PFSK-1 (cell line): ENCODE results near the gene EEF2.
A peak's percentile ranks its signal among the peaks of the same experiment; 100 is the strongest.

Source experiments
- FOXP2 ChIP-seq: optimal IDR thresholded peaks from 2 replicates; pipeline ENCODE3; 2011; ENCODE audit warnings: borderline replicate concordance, control low read depth, inconsistent platforms; ENCODE audit not compliant: insufficient read depth; ENCODE audit errors: extremely low read length, extremely low read depth
- POLR2AphosphoS5 ChIP-seq: IDR thresholded peaks from 2 replicates; pipeline ENCODE4 v1.6.1; 2012; ENCODE audit warnings: low read depth, mild to moderate bottlenecking, control low read depth, low read length, moderate library complexity
- SIN3A ChIP-seq: IDR thresholded peaks from 2 replicates; pipeline ENCODE4 v1.6.1; 2012; ENCODE audit warnings: mild to moderate bottlenecking, low read length, moderate library complexity, borderline replicate concordance; ENCODE audit not compliant: insufficient read depth
- TAF1 ChIP-seq: IDR thresholded peaks from 2 replicates; pipeline ENCODE4 v1.6.1; 2012; ENCODE audit warnings: low read length, control low read depth, borderline replicate concordance; ENCODE audit not compliant: insufficient read depth
- TF ChIP-seq, protein P1 (sequence below), 2 experiments: IDR thresholded peaks; 2 replicates each; pipeline versions ENCODE4 v1.6.1 to v1.8.0; 2011 to 2012; ENCODE audit warnings: low read depth in 2 of 2, low read length in 2 of 2, control low read depth in 1 of 2, inconsistent platforms in 1 of 2, mild to moderate bottlenecking in 1 of 2, moderate library complexity in 1 of 2; ENCODE audit not compliant: insufficient read depth in 1 of 2

Gene EEF2

DNA sequence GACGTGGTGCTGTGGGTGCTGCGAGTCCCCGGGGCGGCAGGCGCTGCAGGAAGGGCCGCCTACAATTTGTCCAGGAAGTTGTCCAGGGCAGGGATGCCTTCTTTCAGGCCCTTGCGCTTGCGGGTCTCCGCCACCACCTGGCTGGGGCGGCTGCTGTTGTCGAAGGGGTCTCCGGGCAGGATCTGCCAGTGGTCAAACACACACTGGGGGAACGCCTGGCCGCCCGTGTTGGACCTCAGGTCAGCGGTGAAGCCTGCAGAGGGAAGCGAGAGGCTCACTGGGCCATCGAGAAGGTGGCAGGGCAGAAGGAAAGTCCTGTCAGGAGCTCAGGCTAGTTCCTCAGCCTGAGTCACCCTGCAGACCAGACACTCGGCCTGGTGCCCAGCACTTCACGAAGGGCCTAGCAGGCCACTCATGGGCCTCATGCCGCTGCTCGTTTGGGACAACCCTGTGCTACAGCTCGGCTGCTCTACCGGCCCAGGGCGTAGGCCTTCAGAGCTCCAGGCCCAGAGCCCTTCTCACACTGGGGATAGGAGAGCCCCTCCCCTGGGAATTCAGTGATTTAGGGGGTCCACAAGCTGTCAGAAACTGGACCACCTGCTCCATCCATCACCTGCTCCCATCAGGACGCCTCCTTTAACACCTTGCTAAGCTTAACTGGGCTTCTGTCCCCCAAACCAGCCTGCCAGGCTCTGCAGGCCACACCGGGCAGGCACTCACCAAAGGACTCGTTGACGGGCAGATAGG lies 8.6 kb downstream of the EEF2 start:
- TF ChIP-seq TAF1 (no peak), FOXP2 (no peak), SIN3A (no peak), POLR2AphosphoS5 (no peak; the same call in 1 of the 2 replicates)
- TF ChIP-seq, protein P1, sequence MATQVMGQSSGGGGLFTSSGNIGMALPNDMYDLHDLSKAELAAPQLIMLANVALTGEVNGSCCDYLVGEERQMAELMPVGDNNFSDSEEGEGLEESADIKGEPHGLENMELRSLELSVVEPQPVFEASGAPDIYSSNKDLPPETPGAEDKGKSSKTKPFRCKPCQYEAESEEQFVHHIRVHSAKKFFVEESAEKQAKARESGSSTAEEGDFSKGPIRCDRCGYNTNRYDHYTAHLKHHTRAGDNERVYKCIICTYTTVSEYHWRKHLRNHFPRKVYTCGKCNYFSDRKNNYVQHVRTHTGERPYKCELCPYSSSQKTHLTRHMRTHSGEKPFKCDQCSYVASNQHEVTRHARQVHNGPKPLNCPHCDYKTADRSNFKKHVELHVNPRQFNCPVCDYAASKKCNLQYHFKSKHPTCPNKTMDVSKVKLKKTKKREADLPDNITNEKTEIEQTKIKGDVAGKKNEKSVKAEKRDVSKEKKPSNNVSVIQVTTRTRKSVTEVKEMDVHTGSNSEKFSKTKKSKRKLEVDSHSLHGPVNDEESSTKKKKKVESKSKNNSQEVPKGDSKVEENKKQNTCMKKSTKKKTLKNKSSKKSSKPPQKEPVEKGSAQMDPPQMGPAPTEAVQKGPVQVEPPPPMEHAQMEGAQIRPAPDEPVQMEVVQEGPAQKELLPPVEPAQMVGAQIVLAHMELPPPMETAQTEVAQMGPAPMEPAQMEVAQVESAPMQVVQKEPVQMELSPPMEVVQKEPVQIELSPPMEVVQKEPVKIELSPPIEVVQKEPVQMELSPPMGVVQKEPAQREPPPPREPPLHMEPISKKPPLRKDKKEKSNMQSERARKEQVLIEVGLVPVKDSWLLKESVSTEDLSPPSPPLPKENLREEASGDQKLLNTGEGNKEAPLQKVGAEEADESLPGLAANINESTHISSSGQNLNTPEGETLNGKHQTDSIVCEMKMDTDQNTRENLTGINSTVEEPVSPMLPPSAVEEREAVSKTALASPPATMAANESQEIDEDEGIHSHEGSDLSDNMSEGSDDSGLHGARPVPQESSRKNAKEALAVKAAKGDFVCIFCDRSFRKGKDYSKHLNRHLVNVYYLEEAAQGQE (IDR thresholded peaks at IDR 0.05; ENCODE audit: insufficient read depth in 1 of 2, low read depth in 2 of 2, low read length in 2 of 2), result no peak

DNA sequence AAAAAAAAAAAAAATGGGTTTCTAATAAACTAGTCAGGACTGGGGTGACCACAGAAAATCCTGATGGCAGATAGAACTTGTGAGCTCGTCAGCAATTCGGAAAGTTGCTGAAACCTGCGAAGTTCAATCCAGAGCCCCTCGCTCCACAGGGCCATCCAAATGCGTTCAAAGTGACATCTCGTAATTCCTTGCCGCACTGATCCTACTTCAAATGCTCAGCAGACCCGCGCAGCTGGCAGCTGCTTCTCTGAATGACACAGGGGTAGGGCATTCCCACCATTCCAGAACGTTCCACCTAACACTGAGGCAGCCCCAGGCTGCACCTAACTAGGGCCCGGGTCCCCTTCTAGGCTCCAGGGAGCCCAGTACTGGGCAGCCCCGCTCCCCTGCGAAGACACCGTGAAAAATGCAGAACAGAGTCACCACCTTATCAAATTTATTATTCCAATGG lies 9.6 kb downstream of the EEF2 start:
- TF ChIP-seq, protein P1 (IDR thresholded peaks at IDR 0.05; ENCODE audit: insufficient read depth in 1 of 2, low read depth in 2 of 2, low read length in 2 of 2), result no peak
- peak; percentile 63; the same call in 1 of the 2 replicates for TF ChIP-seq POLR2AphosphoS5

DNA sequence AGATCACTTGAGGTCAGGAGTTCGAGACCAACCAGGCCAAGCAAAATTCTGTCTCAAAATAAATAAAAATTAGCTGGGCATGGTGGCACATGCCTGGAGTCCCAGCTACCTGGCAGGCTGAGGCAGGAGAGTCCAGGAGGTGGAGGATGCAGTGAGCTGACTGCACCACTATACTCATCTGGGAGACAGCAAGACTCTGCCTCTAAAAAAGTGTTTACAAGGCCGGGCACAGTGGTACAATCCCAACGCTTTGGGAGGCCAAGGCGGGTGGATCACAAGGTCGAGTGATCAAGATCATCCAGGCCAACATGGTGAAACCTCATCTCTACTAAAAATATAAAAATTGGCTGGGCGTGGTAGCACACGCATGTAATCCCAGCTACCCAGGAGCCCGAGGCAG lies 10.1 kb downstream of the EEF2 start:
- TF ChIP-seq, protein P1 (IDR thresholded peaks at IDR 0.05; ENCODE audit: insufficient read depth in 1 of 2, low read depth in 2 of 2, low read length in 2 of 2), result no peak
- no peak for TF ChIP-seq TAF1
- no peak for TF ChIP-seq SIN3A
- TF ChIP-seq POLR2AphosphoS5, result no peak; the same call in 1 of the 2 replicates
- no peak for TF ChIP-seq FOXP2

- TF ChIP-seq FOXP2 (peak; percentile 59), TAF1 (no peak), POLR2AphosphoS5 (peak; percentile 65; the same call in 1 of the 2 replicates), SIN3A (no peak)
- TF ChIP-seq, protein P1 (IDR thresholded peaks at IDR 0.05; ENCODE audit: insufficient read depth in 1 of 2, low read depth in 2 of 2, low read length in 2 of 2), result peak; percentile 90 to 94
Observed at GRCh38 chr19:3970808-3971598, 14.3 kb downstream of the EEF2 start, which contains the start of gene DAPK3. TSS of gene DAPK3 (minus strand) at chr19:3971099. CDS start at chr19:3969735, 1,364 bp downstream.
